Testis (tissue), 2 donors: ENCODE measurements around the gene CATSPERE.
"Not testable (repeated sequence)": the region's sequence is repeated elsewhere in the genome, so short reads cannot be mapped to it uniquely, and the experiment has no call there.

Experiments
- CTCF ChIP-seq, 3 experiments: fragments of 450-650 bp in 2 of 3; fragments of 200-600 bp in 1 of 3; sonication (generic) in 1 of 3; IDR thresholded peaks; one replicate each; pipeline ENCODE4 v1.5.1; 2016 to 2019; ENCODE audit warnings: antibody characterized with exemption in 3 of 3, mild to moderate bottlenecking in 2 of 3, moderate library complexity in 1 of 3
- POLR2A ChIP-seq: fragments of 450-650 bp; IDR thresholded peaks from one replicate; pipeline ENCODE4 v1.6.1; 2017; ENCODE audit warnings: antibody characterized with exemption, mild to moderate bottlenecking, moderate library complexity

DNA sequence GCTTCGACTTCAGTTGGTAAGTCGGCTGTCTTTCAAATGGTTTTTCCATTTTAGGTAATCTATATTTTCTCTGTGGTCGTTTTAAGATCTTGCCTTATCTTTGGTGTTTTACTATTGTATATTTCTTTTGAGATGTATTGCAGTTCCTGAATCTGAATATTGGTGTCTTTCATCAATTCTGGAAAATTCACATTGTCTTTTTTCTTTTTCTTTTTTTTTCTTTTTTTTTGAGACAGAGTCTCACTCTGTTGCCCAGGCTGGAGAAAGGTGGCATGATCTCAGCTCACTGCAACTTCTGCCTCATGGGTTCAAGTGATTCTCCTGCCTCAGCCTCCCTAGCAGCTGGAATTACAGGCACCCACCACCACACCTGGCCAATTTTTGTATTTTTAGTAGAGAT, 23.9 kb downstream of the CATSPERE start:
- not testable (repeated sequence) for TF ChIP-seq CTCF (IDR thresholded peaks at IDR 0.05); POLR2A
